ENCODE measurements around the gene FAM131B. TPM values are rescaled to one million over a fixed set of nuclear protein-coding genes. Genes with fewer than 3 reads are reported as not detected.
A peak's percentile ranks its signal among the peaks of the same experiment; 100 is the strongest.

The FAM131B gene
- total RNA-seq: 0.65 and 0.76 TPM in 2 replicates

DNA sequence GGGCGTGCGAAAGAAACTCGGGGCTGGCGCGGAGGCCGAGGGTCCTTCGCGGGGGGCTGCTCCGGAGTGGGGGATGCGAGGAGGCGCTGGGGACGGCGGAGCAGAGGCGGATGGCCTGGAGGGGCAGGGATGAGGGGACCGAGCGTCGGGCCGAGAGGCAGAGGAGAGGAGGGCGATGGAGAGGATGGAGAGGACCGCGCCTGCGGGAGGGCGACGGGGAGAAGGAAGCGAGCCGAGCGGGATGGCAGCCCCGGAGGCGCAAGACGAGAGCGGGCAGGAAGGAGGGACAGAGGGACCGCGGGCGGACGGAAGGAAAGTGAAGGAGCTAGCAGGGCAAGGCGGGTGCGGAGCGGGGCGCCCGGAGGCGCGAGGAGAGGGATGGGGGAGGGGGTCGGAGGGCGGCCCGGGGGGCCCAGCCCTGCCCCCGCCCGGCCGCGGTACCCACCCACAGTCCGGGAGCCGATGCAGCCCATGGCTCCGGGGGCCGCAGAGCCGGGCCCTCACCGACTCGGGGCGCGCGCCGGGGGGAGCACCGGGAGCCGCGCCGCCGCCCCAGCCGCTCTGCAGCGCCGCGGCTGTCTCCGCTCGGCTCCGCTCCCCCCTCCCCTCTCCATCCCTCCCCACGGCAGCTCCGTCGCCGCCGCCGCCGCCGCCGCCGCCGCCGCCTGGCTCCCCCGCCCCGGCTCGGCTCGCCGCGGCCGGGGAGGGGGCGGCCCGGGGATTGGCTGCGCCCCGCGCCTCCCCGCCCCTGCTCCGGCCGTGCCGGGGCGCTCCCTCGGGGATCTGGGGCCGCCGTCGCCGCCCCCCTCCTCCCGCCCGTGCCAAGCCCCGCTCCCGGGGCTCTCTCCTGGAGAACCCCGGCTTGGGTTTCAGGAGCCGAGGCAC lies at the start of gene FAM131B:
Gene FAM131B, minus strand, starts transcription at position 583 of the 885 bp plus-strand sequence. Its CDS starts 110 bp downstream, at position 473.

GRCh38 chr7:143408686-143409561 lies 46.4 kb upstream of the FAM131B start, which contains the start of gene EPHA1:
TSS of gene EPHA1 (minus strand) at chr7:143408856. CDS start at chr7:143408805, 51 bp downstream.

DNA sequence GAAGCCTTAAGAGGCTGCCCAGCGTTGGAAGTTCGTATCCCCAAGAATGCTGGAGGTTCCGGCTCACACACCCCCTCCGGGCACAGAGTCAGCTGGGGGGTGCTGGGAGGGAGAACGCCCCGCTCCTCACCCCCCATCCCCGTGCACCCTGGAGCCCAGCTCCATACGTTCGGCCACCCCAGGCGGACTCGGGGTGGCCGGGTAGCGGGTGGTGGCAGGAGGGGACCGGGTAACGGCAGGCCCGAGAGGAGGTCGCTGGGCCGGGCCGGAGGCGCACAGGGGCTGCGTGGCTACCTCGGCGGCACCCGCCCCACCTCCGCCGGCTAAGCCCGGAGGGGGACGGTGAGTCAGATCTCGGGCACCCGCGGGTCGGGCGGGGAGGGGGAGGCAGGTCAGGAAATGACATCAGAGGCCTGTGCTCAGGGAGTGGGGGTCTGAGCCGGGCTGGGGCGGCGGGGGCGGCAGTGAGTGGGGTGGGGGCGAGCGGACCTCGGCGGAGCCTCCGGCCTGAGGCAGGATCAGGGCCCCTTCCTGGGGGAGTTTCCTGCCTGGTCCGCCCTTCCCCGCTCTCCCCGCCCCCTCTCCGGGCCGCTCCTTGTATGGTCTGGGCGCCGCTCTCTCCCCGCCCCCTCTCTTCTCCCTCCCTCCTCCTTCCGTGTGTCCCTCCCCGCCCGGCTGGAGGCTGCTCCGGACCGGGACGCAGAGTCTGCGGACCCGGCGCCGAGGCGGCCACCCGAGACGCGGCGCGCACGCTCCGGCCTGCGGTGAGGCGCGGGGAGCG lies 18.3 kb upstream of the FAM131B start, which contains the start of gene ZYX:
Gene ZYX, plus strand, starts transcription at position 700 of the 781 bp plus-strand sequence. CDS start 227 bp downstream, outside the sequence.

GRCh38 chr7:143315776-143316175 lies 46.7 kb downstream of the FAM131B start, which contains the start of gene CLCN1:
TSS of gene CLCN1 (plus strand) at chr7:143316111. CDS start at chr7:143316213, 102 bp downstream.

Small RNA genes lying within 50 kb of the gene (small RNA-seq; reads per million reads assigned to genes)
- 0.66 reads per million, percentile 42 among the genes with 10 or more reads in this experiment for gene MIR6892

Other genes with a start within 250 kb of the FAM131B start
- not detected in 2 replicates for gene PIP, start 230.6 kb downstream of the FAM131B start, total RNA-seq
- gene TAS2R39, start 179.3 kb downstream of the FAM131B start, total RNA-seq: not detected in 2 replicates
- gene TAS2R40, start 140.7 kb downstream of the FAM131B start, total RNA-seq: not detected in 2 replicates
- gene GSTK1, start 99.3 kb downstream of the FAM131B start, total RNA-seq: 73.5 and 81.7 TPM in 2 replicates
- gene TMEM139, start 77.8 kb downstream of the FAM131B start, total RNA-seq: not detected in 2 replicates
- gene CASP2, start 74.4 kb downstream of the FAM131B start, total RNA-seq: 19.9 and 21.6 TPM in 2 replicates
- not detected in 2 replicates for gene CLCN1, start 46.6 kb downstream of the FAM131B start, total RNA-seq
- gene ZYX, start 18.6 kb upstream of the FAM131B start, total RNA-seq: 91.2 and 116 TPM in 2 replicates
- 0.33 TPM in 1 of 2 replicates, not detected in the other for gene EPHA1, start 46.1 kb upstream of the FAM131B start, total RNA-seq
- not detected in 2 replicates for gene TAS2R60, start 80.7 kb upstream of the FAM131B start, total RNA-seq
- gene TAS2R41, start 115.2 kb upstream of the FAM131B start, total RNA-seq: 0.19 TPM in 1 of 2 replicates, not detected in the other
- gene CTAGE15, start 209.1 kb upstream of the FAM131B start, total RNA-seq: not detected in 2 replicates